GM12874 (cell line): ENCODE measurements around the gene GSTM2.

Experiments used
- TF ChIP-seq, protein P1 (sequence below): IDR thresholded peaks from 2 replicates; pipeline ENCODE4 v1.5.1; 2011; ENCODE audit warnings: low read depth, mild to moderate bottlenecking, control low read depth, low read length, moderate library complexity; ENCODE audit not compliant: insufficient read depth

Gene GSTM2

GRCh38 chr1:109721971-109722370, 54.1 kb downstream of the GSTM2 start:
- TF ChIP-seq, protein P1, sequence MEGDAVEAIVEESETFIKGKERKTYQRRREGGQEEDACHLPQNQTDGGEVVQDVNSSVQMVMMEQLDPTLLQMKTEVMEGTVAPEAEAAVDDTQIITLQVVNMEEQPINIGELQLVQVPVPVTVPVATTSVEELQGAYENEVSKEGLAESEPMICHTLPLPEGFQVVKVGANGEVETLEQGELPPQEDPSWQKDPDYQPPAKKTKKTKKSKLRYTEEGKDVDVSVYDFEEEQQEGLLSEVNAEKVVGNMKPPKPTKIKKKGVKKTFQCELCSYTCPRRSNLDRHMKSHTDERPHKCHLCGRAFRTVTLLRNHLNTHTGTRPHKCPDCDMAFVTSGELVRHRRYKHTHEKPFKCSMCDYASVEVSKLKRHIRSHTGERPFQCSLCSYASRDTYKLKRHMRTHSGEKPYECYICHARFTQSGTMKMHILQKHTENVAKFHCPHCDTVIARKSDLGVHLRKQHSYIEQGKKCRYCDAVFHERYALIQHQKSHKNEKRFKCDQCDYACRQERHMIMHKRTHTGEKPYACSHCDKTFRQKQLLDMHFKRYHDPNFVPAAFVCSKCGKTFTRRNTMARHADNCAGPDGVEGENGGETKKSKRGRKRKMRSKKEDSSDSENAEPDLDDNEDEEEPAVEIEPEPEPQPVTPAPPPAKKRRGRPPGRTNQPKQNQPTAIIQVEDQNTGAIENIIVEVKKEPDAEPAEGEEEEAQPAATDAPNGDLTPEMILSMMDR, result no peak

GRCh38 chr1:109722908-109723691, 55.2 kb downstream of the GSTM2 start:
- TF ChIP-seq, protein P1, result no peak
